Activated CD4-positive, alpha-beta T cell treated with anti-CD3 and anti-CD28 coated beads, Interleukin-2, Interleukin-4, amounts not matched to agents 100 ng/mL and 50 ng/mL, durations not matched to agents 16 hours and 8 hours (primary cell): ENCODE measurements around the gene QSOX2.
"Not testable (repeated sequence)": the region's sequence is repeated elsewhere in the genome, so short reads cannot be mapped to it uniquely, and the experiment has no call there.

Experiments
- DNase-seq: peaks from one replicate; pipeline ENCODE4 v3.0.0-alpha.2; 2020; ENCODE audit warnings: low spot score

QSOX2 gene

DNA sequence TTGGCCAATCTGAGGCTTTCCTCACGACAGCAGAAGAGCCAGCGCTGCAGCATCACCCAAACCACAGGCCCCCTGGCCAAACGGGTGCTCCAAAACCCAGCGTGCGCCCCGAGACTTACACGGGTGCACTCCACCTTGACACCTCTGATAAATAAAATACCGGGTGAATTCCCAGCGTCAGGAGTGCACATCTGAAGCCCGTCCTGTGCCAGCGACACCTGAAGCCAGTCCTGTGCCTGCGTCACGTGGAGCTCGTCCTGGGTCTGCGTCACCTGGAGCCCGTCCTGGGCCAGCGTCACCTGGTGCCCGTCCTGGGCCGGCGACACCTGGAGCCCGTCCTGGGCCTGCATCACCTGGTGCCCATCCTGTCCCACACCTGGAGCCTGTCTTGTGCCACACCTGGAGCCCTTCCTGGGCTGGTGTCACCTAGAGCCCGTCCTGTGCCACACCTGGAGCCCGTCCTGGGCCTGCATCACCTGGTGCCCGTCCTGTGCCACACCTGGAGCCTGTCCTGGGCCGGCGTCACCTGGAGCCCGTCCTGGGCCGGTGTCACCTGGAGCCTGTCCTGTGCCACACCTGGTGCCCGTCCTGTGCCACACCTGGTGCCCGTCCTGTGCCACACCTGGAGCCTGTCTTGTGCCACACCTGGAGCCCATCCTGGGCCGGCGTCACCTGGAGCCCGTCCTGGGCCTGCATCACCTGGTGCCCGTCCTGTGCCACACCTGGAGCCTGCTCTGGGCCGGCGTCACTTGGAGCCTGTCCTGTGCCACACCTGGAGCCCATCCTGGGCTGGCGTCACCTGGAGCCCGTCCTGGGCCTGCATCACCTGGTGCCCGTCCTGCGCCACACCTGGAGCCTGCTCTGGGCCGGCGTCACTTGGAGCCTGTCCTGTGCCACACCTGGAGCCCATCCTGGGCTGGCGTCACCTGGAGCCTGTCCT, 8.9 kb downstream of the QSOX2 start:
- DNase-seq, result not testable (repeated sequence)

- DNase-seq, result no peak
Observed at GRCh38 chr9:136235709-136236455, 9.7 kb downstream of the QSOX2 start.

DNA sequence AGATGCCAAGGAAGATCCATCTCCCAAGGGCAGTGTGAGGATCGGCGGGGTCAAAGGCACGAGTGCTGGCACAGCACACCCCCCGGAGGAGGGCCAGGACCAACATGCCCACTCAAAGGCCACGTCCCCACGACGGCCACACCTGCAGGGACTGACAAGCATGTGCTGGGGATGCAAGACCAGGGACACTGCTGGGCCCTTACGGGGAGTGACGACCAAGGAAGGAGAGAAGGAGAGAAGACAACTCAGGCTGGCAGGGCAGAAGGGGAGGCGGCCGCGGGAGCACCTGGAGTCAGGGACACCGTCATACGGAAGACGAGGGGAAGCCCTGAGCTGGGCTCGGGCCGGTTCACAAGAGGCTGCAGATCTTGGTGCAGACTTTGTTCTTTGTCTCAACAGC, 10.4 kb downstream of the QSOX2 start:
- no peak for DNase-seq

GRCh38 chr9:136234597-136234996, 11.0 kb downstream of the QSOX2 start:
- DNase-seq, result no peak

DNA sequence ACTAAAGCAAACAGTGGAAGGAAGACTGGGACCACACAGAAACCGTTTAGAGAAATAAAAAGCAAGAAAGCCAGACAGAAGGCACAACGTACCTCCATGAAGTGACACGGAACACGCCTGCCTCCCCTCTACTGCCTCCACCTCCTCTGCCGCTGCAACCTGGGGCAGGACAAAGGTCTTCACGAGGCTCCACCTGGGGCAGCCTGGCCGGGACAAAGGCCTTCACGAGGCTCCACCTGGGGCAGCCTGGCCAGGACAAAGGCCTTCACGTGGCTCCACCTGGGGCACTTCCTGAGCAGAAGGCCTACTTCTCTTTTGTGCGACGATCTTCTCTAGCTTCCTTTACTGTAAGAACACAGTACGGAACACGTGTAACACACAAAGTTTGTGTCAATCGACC, 11.7 kb downstream of the QSOX2 start:
- DNase-seq, result no peak

DNA sequence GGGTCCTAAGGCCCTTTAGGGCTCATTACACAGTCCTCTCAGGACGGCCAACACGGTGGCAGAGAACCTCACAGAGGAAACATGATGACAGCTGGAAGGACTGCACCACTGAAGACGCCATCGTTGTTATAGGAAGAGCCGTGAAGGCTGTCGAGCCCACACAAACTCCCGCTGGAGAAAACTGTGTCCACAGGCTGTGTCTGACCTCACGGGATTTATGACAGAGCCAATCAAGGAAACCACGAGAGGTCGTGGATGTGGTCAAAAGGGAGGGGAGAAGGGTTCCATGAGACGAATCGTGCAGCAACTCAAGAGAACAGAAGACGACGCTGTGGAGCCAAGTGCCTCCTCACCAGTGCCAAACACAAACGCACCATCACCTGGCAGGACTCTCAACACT, 12.2 kb downstream of the QSOX2 start:
- DNase-seq, result no peak

DNA sequence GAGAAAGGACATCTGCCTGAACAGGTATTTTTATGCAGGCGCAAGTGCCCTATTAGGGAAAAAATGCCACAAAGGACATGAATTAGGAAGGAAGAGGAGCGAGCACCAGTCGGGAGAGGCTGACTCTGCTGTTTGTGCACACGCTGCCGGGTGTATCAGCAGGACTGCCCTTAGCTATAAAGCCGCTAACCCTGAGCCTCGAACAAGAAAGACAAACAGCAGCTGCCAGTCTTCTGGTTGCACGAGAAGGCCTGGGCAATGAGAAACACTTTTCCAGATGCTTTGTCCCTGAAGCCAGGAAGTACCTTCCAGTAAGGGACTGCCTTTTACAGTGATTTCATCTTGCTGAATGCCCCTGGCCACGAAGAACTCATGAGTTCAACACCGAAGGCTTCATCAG, 12.6 kb downstream of the QSOX2 start:
- no peak for DNase-seq

DNA sequence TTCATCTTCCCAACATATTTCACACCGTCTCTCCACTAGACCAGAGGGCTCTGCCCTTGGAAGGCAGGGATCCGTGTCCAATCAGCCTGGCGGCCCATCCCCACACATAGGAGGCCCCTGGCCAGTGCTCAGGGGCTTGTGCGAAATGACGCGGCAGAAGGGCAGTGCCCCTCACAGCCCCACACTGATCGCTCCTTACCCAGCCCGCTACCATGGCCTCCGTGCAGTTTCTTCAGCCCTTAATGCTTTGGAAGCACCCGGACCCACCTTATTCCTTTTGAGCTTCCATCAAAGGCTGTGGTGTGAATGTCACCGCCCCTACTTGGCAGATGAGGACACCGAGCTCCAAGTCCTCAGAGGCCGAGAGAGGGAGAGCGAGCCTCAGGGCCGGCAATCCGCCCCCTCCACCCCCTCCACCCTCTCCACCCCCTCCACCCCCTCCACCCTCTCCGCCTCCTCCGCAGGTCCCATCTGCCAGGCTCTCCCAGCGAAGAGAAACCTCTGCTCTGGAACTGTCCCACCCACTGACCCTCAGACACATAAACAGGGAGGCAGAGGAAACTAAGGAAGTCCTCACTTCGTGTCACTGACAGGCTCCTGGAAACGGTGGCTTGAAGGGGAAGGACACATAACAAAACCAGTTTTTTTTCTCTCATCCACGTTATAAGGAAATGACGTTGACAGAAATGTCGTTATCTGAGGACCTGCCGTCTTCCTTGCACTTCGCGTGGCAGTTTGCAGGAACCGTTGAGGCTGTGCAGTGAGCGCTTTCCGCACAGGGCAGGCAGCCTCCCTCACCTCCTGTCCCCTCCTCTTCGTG, 13.9 kb downstream of the QSOX2 start:
- DNase-seq, result peak; percentile 73

DNA sequence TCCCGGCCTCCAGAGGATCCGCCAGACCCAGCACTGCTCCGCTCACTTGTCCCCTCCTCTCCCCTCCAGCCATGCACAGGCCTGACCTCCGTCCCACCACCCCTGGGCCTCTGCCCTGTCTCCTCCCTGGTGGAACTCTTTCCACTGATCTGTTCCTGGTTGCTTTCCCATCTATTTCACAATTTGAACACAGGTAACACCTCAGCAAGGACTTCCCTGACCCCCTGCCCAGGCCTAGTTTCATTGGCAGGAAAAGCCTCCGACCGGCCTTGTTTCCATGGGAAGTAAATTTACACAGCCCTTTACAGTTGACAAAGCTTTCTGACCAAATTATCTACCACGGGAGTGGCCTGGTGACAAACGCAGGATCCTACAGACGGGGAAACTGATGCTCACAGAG, 14.8 kb downstream of the QSOX2 start:
- no peak for DNase-seq

DNA sequence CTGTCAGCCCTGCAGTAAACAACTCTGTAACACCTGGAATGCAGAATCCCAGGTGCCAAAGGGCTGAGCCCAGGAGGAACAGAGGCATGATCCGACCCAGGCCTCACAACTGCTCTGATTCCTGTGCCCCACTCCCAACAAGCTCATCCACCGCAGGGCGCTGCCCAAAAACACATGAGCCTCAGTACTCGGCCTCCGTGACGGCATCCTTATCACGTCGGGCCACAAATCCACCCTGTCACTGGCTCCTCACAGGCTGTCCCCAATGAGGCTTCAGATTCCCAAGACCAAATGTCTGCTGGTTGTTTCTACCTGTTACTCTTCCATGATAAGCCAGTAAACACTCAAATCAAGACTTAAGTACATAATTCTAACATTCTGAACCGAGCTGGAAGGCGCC, 15.2 kb downstream of the QSOX2 start:
- no peak for DNase-seq

DNA sequence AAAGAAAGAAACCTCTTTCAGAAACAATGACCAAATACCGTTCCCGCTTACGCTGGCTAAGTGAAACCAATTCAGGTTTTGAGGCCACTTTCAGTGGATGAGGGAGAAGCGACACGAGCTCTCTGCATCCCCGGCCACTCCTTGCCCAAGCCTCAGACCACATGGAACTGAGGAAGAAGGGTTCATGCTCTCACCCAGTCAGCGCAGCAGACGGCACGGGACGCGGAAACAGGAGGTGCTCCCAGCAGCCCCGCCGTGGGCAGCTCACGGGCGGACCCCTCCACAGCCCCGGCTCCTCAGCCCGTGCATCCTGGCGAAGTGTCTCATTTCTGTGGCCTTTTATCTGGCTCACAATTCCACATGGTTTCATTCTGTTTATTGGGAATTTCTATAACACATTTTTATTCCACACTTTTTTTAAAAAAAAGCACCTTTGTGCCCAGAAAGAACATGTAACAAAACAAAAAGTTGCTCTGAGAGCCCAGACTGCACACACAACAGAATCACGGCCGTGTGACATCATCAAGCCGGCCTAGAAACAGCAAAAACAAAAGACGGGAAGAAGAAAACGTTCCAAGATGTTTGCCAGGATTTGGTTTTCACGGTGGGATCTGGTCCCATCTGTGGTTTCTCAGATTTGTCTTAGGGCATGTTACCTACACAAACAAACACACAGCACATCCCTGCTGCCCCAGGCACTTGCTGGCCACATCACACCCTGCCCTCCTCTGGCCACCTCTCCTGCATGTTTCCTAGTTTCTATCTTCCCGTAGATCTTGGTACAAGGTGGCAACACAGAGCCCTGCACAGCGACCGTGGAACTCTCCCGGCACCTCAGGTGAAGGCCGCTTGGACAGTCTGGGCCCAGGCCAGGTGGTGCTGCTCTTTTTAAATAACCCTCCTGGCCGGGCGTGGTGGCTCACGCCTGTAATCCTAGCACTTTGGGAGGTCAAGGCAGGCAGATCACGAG, 16.2 kb downstream of the QSOX2 start:
- no peak for DNase-seq

GRCh38 chr9:136228107-136228875, 17.3 kb downstream of the QSOX2 start:
- DNase-seq, result no peak

DNA sequence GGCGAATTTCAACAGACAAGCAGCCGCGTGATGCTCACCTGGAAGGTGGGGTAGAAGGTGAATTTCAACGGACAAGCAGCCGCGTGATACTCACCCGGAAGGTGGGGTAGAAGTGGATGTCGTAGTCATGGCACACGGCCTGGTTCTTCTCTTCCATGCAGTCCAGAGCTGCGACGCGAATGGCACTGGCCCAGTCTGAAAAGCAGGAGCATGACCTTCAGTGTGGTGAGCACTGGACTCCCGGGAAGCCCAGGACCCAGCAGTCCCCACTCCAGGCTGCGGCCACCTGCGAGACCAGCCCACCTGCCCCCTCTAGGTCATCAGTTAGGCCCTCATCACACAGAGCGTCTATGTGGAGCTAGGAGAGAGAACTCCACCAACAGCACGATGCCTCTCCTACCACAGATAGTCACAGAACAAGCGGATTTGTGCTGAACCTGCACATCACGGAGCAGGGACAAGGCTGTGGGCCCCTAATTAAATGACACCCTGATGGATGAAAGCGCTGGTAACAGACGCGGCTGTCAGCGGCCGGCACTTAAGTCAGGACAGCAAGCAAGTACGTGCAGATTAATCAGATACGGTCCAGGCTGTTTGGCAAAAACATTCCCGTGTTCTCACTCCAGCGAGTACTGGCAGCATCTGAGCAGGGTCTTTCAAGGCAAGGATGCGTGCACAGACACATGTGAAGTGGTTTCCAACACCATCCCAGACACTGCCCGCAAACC, 18.8 kb downstream of the QSOX2 start:
- no peak for DNase-seq

- DNase-seq, result peak; percentile 73
Observed at GRCh38 chr9:136225748-136226679, 19.6 kb downstream of the QSOX2 start.

- no peak for DNase-seq
Observed at GRCh38 chr9:136225366-136225747, 20.3 kb downstream of the QSOX2 start.

DNA sequence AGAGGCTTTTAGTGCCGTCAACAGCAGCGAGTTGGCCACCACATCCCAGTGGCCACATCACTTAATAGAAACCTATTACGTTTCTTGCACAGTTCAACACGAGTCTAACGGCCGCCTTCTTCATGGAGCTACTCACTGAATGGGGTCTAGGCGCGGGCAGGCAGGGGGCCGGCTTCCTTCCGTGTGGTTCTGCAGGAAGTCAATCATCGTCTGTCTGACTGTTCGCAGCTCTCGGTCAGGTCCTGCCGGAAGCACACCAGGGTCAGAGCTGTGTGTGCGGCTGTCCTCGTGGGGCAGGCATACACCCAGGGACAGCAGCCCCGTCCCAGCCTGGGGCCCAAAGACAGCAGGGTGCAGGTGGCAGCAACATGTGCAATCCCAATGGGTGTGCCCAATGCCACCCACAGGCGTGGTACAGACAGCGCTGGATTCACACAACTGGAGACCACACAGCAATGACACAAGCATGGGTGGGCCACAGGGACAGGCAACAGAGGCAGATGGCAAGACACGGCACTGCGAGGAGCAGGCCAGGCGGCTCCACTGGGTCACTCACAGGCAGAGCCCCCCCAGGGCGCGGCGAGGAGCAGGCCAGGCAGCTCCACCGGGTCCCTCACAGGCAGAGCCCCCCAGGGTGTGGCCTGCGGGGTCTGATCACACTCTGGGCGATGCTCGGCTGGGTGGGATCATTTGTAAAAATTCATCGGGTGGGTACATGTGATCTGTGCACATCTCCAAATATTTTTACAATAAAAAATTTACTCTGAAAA, 21.6 kb downstream of the QSOX2 start:
- DNase-seq, result no peak

DNA sequence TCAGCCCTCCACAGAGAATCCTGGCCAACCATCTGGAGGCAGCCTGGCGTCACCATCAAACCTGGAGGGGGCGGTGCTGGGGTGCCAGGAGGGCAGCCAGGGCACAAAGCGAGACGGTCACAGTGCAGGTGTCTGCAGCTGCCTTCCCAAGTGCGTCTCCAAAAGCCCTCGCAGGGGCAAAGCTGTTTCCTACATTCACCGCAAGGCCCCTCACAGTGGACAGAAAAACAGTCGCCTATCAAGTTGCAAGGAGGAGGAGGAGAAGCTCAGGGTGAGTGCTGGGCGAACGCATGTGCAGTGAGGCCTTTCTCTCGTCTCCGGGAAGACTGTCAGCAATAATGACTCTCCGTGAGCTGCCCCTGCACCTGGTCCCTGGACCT, 22.7 kb downstream of the QSOX2 start:
- no peak for DNase-seq
